ENCODE measurements around the gene SHLD1. TPM values are rescaled to one million over a fixed set of nuclear protein-coding genes. Genes with fewer than 3 reads are reported as not detected.

Gene SHLD1
- total RNA-seq, 1 donor from 2014 or later = 12.5 TPM

DNA sequence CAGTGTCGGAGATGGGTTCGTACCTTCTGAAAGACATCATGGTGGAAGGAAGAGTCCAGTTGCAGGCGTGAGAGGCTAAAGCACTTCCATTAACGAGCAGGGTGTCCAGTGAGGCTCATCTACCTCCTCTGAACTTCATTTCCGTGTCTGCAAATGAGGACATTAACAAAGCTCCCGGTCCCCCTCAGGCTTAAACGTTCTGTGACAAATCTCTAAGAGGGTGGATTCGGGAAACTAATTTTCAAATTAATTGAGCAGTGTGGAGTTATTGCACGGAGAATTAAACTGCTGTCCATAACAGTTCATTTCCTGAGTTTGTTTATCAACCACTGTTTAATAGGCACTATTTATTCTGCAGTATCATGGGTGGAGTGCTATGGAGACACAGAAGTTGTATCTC, 132.0 kb downstream of the SHLD1 start:
- H3K27ac ChIP-seq (ENCODE audit: low read depth, low read length) = no peak overlapping the region
- H3K9ac ChIP-seq (ENCODE audit: low read depth in 1 of 3, low read length in 3 of 3) = no peak overlapping the region
- no peaks in the 10 kb centered on the region for H3K36me3 ChIP-seq (ENCODE audit: control insufficient read depth in 3 of 3, insufficient read depth in 3 of 3, low read length in 3 of 3)
- peaks cover 18 to 35% (median 28%) of the 10 kb centered on the region in 3 donors for H3K4me1 ChIP-seq (ENCODE audit: control insufficient read depth in 3 of 3, insufficient read depth in 3 of 3, low read length in 3 of 3)
- H3K27me3 ChIP-seq (ENCODE audit: control insufficient read depth in 3 of 3, insufficient read depth in 3 of 3, low read length in 3 of 3) = no peaks in the 10 kb centered on the region
- H3K9me3 ChIP-seq (ENCODE audit: control insufficient read depth in 3 of 3, low read length in 3 of 3) = peaks cover 0 to under 1% (median 0%) of the 10 kb centered on the region in 3 donors
- no peak overlapping the region for H3K4me3 ChIP-seq (ENCODE audit: low read length in 3 of 3)

- no peaks in the 10 kb centered on the region for H3K27me3 ChIP-seq (ENCODE audit: control insufficient read depth in 3 of 3, insufficient read depth in 3 of 3, low read length in 3 of 3)
- peaks cover 34 to 46% (median 39%) of the 10 kb centered on the region in 3 donors for H3K4me1 ChIP-seq (ENCODE audit: control insufficient read depth in 3 of 3, insufficient read depth in 3 of 3, low read length in 3 of 3)
- no peaks in the 10 kb centered on the region for H3K36me3 ChIP-seq (ENCODE audit: control insufficient read depth in 3 of 3, insufficient read depth in 3 of 3, low read length in 3 of 3)
- H3K27ac ChIP-seq (ENCODE audit: low read depth, low read length) = no peak overlapping the region
- H3K9me3 ChIP-seq (ENCODE audit: control insufficient read depth in 3 of 3, low read length in 3 of 3) = no peaks in the 10 kb centered on the region
- H3K9ac ChIP-seq (ENCODE audit: low read depth in 1 of 3, low read length in 3 of 3) = peak overlapping the region in 1 of 3 donors; percentile 19
- no peak overlapping the region for H3K4me3 ChIP-seq (ENCODE audit: low read length in 3 of 3)
These were observed 134.5 kb downstream of the SHLD1 start for GRCh38 chr20:5884465-5885335.

DNA sequence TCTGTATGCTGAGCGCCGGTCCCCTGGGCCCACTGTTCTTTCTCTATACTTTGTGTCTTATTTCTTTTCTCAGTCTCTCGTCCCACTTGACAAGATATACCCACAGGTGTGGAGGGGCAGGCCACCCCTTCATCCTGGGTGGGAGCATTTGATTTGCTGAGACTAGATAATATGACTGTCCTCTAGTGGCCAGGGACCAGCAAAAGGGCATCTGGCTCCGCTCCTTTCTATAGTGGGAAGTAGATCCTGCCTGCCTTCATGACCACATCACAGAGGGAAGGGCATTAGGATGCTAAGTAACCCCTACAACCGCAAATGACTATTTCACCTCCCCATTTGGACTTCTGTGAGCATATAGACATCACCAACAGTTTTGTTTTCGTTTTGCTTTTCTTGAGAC, 135.7 kb downstream of the SHLD1 start:
- Histone ChIP-seq H3K36me3 (ENCODE audit: control insufficient read depth in 3 of 3, insufficient read depth in 3 of 3, low read length in 3 of 3) (no peaks in the 10 kb centered on the region), H3K27me3 (ENCODE audit: control insufficient read depth in 3 of 3, insufficient read depth in 3 of 3, low read length in 3 of 3) (no peaks in the 10 kb centered on the region), H3K27ac (ENCODE audit: low read depth, low read length) (peak overlapping the region; percentile 70), H3K4me1 (ENCODE audit: control insufficient read depth in 3 of 3, insufficient read depth in 3 of 3, low read length in 3 of 3) (peaks cover 38 to 46% (median 45%) of the 10 kb centered on the region in 3 donors), H3K4me3 (ENCODE audit: low read length in 3 of 3) (no peak overlapping the region), H3K9ac (ENCODE audit: low read depth in 1 of 3, low read length in 3 of 3) (no peak overlapping the region), H3K9me3 (ENCODE audit: control insufficient read depth in 3 of 3, low read length in 3 of 3) (no peaks in the 10 kb centered on the region)

DNA sequence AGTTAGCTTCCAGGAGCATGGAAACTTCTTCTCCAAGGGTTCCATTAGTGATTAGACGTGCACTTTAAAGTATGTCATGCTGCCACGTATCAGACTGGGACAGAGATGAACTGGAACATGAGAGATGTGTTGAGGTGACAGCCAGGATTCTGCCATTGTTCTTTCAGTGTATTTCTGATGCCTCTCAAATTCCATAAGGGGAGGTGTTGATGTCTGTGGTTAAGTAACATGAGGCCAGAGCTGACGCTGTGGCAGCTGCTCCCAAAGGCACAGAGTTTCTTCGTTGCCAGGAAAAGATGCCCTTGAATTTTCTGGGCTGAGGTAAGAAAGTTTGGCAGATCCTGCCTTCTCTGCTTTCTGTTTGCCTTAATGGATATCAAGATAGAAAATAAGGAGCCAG, 136.6 kb downstream of the SHLD1 start:
- Histone ChIP-seq H3K9me3 (ENCODE audit: control insufficient read depth in 3 of 3, low read length in 3 of 3) (no peaks in the 10 kb centered on the region), H3K27ac (ENCODE audit: low read depth, low read length) (peak overlapping the region; percentile 70), H3K4me3 (ENCODE audit: low read length in 3 of 3) (no peak overlapping the region), H3K9ac (ENCODE audit: low read depth in 1 of 3, low read length in 3 of 3) (peak overlapping the region in 2 of 3 donors; percentile 15 to 74), H3K36me3 (ENCODE audit: control insufficient read depth in 3 of 3, insufficient read depth in 3 of 3, low read length in 3 of 3) (no peaks in the 10 kb centered on the region), H3K27me3 (ENCODE audit: control insufficient read depth in 3 of 3, insufficient read depth in 3 of 3, low read length in 3 of 3) (no peaks in the 10 kb centered on the region), H3K4me1 (ENCODE audit: control insufficient read depth in 3 of 3, insufficient read depth in 3 of 3, low read length in 3 of 3) (peaks cover 42 to 48% (median 46%) of the 10 kb centered on the region in 3 donors)

- no peaks in the 10 kb centered on the region for H3K27me3 ChIP-seq (ENCODE audit: control insufficient read depth in 3 of 3, insufficient read depth in 3 of 3, low read length in 3 of 3)
- H3K4me3 ChIP-seq (ENCODE audit: low read length in 3 of 3) = no peak overlapping the region
- no peaks in the 10 kb centered on the region for H3K9me3 ChIP-seq (ENCODE audit: control insufficient read depth in 3 of 3, low read length in 3 of 3)
- H3K27ac ChIP-seq (ENCODE audit: low read depth, low read length) = peak overlapping the region; percentile 70
- H3K4me1 ChIP-seq (ENCODE audit: control insufficient read depth in 3 of 3, insufficient read depth in 3 of 3, low read length in 3 of 3) = peaks cover 42 to 48% (median 46%) of the 10 kb centered on the region in 3 donors
- H3K36me3 ChIP-seq (ENCODE audit: control insufficient read depth in 3 of 3, insufficient read depth in 3 of 3, low read length in 3 of 3) = no peaks in the 10 kb centered on the region
- H3K9ac ChIP-seq (ENCODE audit: low read depth in 1 of 3, low read length in 3 of 3) = peak overlapping the region in 1 of 3 donors; percentile 74
These were observed 137.2 kb downstream of the SHLD1 start for GRCh38 chr20:5887386-5887785.

DNA sequence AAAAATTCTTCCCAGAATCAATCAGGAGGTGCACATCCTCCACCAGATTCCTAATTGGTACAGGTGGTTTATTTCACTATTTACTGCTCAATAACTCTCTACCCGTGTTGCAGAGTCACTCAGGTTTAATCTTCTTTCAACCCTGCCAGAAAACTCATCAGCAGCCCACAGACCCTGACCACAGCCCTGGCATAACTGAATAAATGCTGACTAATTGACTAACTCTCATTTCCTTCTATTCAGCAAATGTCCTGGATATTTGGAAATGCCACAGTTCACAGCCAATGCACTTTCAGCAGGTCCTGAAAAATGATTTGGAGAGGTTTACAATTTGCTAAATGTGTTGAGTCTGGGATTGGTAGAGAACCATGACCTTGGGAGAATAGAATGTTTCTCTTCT, 137.8 kb downstream of the SHLD1 start:
- Histone ChIP-seq H3K27ac (ENCODE audit: low read depth, low read length) (peak overlapping the region; percentile 70), H3K9me3 (ENCODE audit: control insufficient read depth in 3 of 3, low read length in 3 of 3) (no peaks in the 10 kb centered on the region), H3K36me3 (ENCODE audit: control insufficient read depth in 3 of 3, insufficient read depth in 3 of 3, low read length in 3 of 3) (no peaks in the 10 kb centered on the region), H3K4me1 (ENCODE audit: control insufficient read depth in 3 of 3, insufficient read depth in 3 of 3, low read length in 3 of 3) (peaks cover 42 to 48% (median 46%) of the 10 kb centered on the region in 3 donors), H3K4me3 (ENCODE audit: low read length in 3 of 3) (no peak overlapping the region), H3K9ac (ENCODE audit: low read depth in 1 of 3, low read length in 3 of 3) (no peak overlapping the region), H3K27me3 (ENCODE audit: control insufficient read depth in 3 of 3, insufficient read depth in 3 of 3, low read length in 3 of 3) (no peaks in the 10 kb centered on the region)

DNA sequence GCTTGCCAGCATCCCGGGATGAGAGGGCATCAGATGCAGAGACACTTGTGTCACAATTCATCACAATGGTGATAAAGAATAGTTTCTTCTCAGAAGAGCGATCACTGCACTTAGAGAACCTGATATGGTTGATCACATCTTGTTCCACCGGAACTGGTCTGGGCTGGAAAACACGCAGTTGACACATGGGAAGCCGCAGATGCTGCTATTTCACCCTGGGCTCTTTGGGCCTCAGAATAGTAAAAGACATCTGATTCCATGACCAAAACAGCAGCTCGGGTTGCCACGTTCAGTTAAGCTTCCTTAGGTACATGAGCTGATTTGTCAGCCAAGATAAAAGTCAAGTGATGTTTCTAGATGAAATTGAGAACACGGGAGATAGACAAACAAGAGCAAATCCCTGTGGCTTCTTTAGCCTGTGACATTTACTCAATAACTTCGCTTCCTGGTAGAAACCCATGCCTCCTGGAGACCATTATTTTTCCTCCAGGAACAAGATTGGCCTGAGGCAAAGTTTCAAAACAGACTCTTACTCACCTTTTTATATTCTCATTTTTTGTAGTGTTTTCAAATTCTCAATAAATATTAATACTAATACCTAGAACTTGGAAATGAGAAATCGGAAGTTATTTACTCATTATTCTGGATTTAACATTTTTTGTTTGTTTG, 140.7 kb downstream of the SHLD1 start:
- Histone ChIP-seq H3K9ac (ENCODE audit: low read depth in 1 of 3, low read length in 3 of 3) (no peak overlapping the region), H3K4me1 (ENCODE audit: control insufficient read depth in 3 of 3, insufficient read depth in 3 of 3, low read length in 3 of 3) (peaks cover 24 to 34% (median 30%) of the 10 kb centered on the region in 3 donors), H3K9me3 (ENCODE audit: control insufficient read depth in 3 of 3, low read length in 3 of 3) (no peaks in the 10 kb centered on the region), H3K27me3 (ENCODE audit: control insufficient read depth in 3 of 3, insufficient read depth in 3 of 3, low read length in 3 of 3) (no peaks in the 10 kb centered on the region), H3K36me3 (ENCODE audit: control insufficient read depth in 3 of 3, insufficient read depth in 3 of 3, low read length in 3 of 3) (no peaks in the 10 kb centered on the region), H3K4me3 (ENCODE audit: low read length in 3 of 3) (no peak overlapping the region), H3K27ac (ENCODE audit: low read depth, low read length) (peak overlapping the region; percentile 64)

- H3K4me3 ChIP-seq (ENCODE audit: low read length in 3 of 3) = no peak overlapping the region
- no peaks in the 10 kb centered on the region for H3K36me3 ChIP-seq (ENCODE audit: control insufficient read depth in 3 of 3, insufficient read depth in 3 of 3, low read length in 3 of 3)
- no peak overlapping the region for H3K27ac ChIP-seq (ENCODE audit: low read depth, low read length)
- H3K9me3 ChIP-seq (ENCODE audit: control insufficient read depth in 3 of 3, low read length in 3 of 3) = no peaks in the 10 kb centered on the region
- peaks cover 4 to 16% (median 12%) of the 10 kb centered on the region in 3 donors for H3K4me1 ChIP-seq (ENCODE audit: control insufficient read depth in 3 of 3, insufficient read depth in 3 of 3, low read length in 3 of 3)
- H3K27me3 ChIP-seq (ENCODE audit: control insufficient read depth in 3 of 3, insufficient read depth in 3 of 3, low read length in 3 of 3) = no peaks in the 10 kb centered on the region
- H3K9ac ChIP-seq (ENCODE audit: low read depth in 1 of 3, low read length in 3 of 3) = no peak overlapping the region
These were observed 142.9 kb downstream of the SHLD1 start for GRCh38 chr20:5893052-5893451.

DNA sequence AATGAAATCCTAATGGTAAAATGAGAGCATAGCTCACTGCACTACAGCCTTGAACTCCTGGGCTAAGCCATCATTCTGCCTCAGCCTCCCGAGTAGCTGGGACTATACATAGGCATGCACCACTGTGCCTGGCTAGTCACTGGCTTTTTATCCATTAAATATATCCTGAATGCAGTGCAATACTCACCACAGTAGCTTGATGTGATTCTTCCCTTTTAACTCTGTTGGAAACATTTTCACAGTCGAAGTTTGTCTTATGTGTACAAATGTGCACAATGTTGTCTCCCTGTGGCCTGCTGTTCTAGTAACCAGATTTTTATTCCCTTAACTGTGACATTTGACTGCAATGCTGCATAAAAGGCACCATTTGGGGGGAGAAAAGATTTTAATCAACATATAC, 143.4 kb downstream of the SHLD1 start:
- H3K27ac ChIP-seq (ENCODE audit: low read depth, low read length) = no peak overlapping the region
- H3K36me3 ChIP-seq (ENCODE audit: control insufficient read depth in 3 of 3, insufficient read depth in 3 of 3, low read length in 3 of 3) = no peaks in the 10 kb centered on the region
- H3K4me1 ChIP-seq (ENCODE audit: control insufficient read depth in 3 of 3, insufficient read depth in 3 of 3, low read length in 3 of 3) = peaks cover 4 to 10% (median 8%) of the 10 kb centered on the region in 3 donors
- H3K27me3 ChIP-seq (ENCODE audit: control insufficient read depth in 3 of 3, insufficient read depth in 3 of 3, low read length in 3 of 3) = no peaks in the 10 kb centered on the region
- no peak overlapping the region for H3K9ac ChIP-seq (ENCODE audit: low read depth in 1 of 3, low read length in 3 of 3)
- no peaks in the 10 kb centered on the region for H3K9me3 ChIP-seq (ENCODE audit: control insufficient read depth in 3 of 3, low read length in 3 of 3)
- no peak overlapping the region for H3K4me3 ChIP-seq (ENCODE audit: low read length in 3 of 3)

DNA sequence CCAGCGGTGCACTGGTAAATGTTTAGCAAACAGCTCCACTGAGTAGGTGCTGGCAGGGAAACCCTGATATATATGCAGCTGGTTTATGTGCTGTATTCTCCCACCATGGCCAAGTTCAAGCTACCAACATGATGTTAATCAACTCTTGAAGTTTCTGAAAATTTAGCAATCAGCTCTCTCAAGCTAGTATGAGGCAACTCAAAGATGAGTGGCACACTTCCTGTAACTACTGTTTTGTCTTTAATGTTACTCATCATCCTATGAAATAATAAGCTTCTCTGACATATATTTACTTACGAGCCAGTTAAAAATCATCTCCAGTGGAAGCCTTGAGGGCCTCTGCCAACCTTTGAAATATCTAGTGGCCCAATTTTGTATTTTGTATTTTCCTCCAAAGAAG, 145.4 kb downstream of the SHLD1 start:
- no peaks in the 10 kb centered on the region for H3K36me3 ChIP-seq (ENCODE audit: control insufficient read depth in 3 of 3, insufficient read depth in 3 of 3, low read length in 3 of 3)
- no peaks in the 10 kb centered on the region for H3K9me3 ChIP-seq (ENCODE audit: control insufficient read depth in 3 of 3, low read length in 3 of 3)
- no peak overlapping the region for H3K27ac ChIP-seq (ENCODE audit: low read depth, low read length)
- H3K4me1 ChIP-seq (ENCODE audit: control insufficient read depth in 3 of 3, insufficient read depth in 3 of 3, low read length in 3 of 3) = peaks cover 0 to 6% (median 3%) of the 10 kb centered on the region in 3 donors
- no peak overlapping the region for H3K4me3 ChIP-seq (ENCODE audit: low read length in 3 of 3)
- no peaks in the 10 kb centered on the region for H3K27me3 ChIP-seq (ENCODE audit: control insufficient read depth in 3 of 3, insufficient read depth in 3 of 3, low read length in 3 of 3)
- no peak overlapping the region for H3K9ac ChIP-seq (ENCODE audit: low read depth in 1 of 3, low read length in 3 of 3)

Measured in skeletal muscle tissue (tissue), 4 donors.